ENCODE results near the gene FOXL1. TPM values are rescaled to one million over a fixed set of nuclear protein-coding genes. Genes with fewer than 3 reads are reported as not detected.

The FOXL1 gene
- total and polyA plus RNA-seq, 2 of the 13 experiments (the other 11 are each of a cell fraction or from before 2014, with no cell fraction given): not detected

- Histone ChIP-seq H3K9ac (ENCODE audit: insufficient read depth, low read depth, low read length) (no peak overlapping the region), H3K9me3 (ENCODE audit: low read length) (no peaks in the 10 kb centered on the region), H3K4me2 (ENCODE audit: low read depth, low read length) (no peak overlapping the region), H3K79me2 (ENCODE audit: insufficient read depth, low read length) (no peaks in the 10 kb centered on the region), H4K20me1 (ENCODE audit: insufficient read depth, low read length) (no peaks in the 10 kb centered on the region), H3K4me3 (replicated peaks in 1 of 3; ENCODE audit: insufficient read depth in 1 of 3, low read depth in 2 of 3, low read length in 3 of 3) (no peak overlapping the region), H3K36me3 (replicated peaks in 1 of 2; ENCODE audit: control insufficient read depth in 1 of 2, insufficient read depth in 2 of 2, low read length in 2 of 2) (peaks cover 5 to 33% of the 10 kb centered on the region in 2 experiments; a peak in 4 of 5 replicates), H2AFZ (ENCODE audit: low read length) (no peak overlapping the region), H3K27me3 (ENCODE audit: control insufficient read depth in 1 of 2, insufficient read depth in 2 of 2, low read length in 2 of 2) (no peaks in the 10 kb centered on the region), H3K4me1 (ENCODE audit: insufficient read depth, low read length) (no peaks in the 10 kb centered on the region), H3K27ac (ENCODE audit: extremely low read length, insufficient read depth, low read length) (no peak overlapping the region)
- FAIRE-seq (no peak), ATAC-seq (no peak), DNase-seq (ENCODE audit: low spot score) (no peak)
- in situ Hi-C loops (cut with HindIII; ENCODE audit: extremely low pct_ligation_motif_present, low pct_unique_long_range_greater_than_20kb) (no loop called here), intact Hi-C loops (cut with micrococcal nuclease; ENCODE audit: unreplicated experiment) (no loop called here)
- no TSS peak for BruUV-seq (replicated peaks)
- CTCF ChIA-PET (ENCODE audit: low intra/inter-chr PET ratio, low total read pairs): no interaction called here
- 90% methylated on average over 17 of the region's 18 CpGs for WGBS (ENCODE audit: low lambda C conversion rate)
- POLR2A ChIA-PET: no interaction called here
- TF ChIP-seq ATF4 (CRISPR knock-in tag; IDR thresholded peaks at IDR 0.05): no peak
- no peak for TF ChIP-seq SNAPC2 (CRISPR knock-in tag; IDR thresholded peaks at IDR 0.05)
- no peak for TF ChIP-seq TFAP4 (IDR thresholded peaks at IDR 0.05; ENCODE audit: borderline replicate concordance, low read depth)
- no peak for TF ChIP-seq RNF219 (CRISPR knock-in tag; IDR thresholded peaks at IDR 0.05)
- TF ChIP-seq DZIP1 (CRISPR knock-in tag; IDR thresholded peaks at IDR 0.05): no peak
- no peak for TF ChIP-seq NRL (CRISPR knock-in tag; IDR thresholded peaks at IDR 0.05; ENCODE audit: borderline replicate concordance)
- no peak for TF ChIP-seq MZF1 (CRISPR knock-in tag; IDR thresholded peaks at IDR 0.05; ENCODE audit: borderline replicate concordance)
- TF ChIP-seq ZKSCAN8 (CRISPR knock-in tag; IDR thresholded peaks at IDR 0.05; ENCODE audit: borderline replicate concordance): no peak
- TF ChIP-seq THAP7 (CRISPR knock-in tag; IDR thresholded peaks at IDR 0.05): no peak
- TF ChIP-seq ZBTB1 (CRISPR knock-in tag; IDR thresholded peaks at IDR 0.05; ENCODE audit: borderline replicate concordance): no peak
- TF ChIP-seq BCL6 (CRISPR knock-in tag; IDR thresholded peaks at IDR 0.05): no peak
- no peak for TF ChIP-seq MIER2 (CRISPR knock-in tag; IDR thresholded peaks at IDR 0.05)
- no peak for TF ChIP-seq JUN (CRISPR knock-in tag; IDR thresholded peaks at IDR 0.05)
- no peak for TF ChIP-seq ZNF792 (CRISPR knock-in tag; IDR thresholded peaks at IDR 0.05)
- TF ChIP-seq ZNF446 (CRISPR knock-in tag; IDR thresholded peaks at IDR 0.05): no peak
- no peak for TF ChIP-seq ETV5 (CRISPR knock-in tag; IDR thresholded peaks at IDR 0.05; ENCODE audit: borderline replicate concordance)
- TF ChIP-seq SP2 (CRISPR knock-in tag; IDR thresholded peaks at IDR 0.05): no peak
Observed at GRCh38 chr16:86534779-86535615, 43.4 kb upstream of the FOXL1 start.
